DMS79 (cell line): ENCODE results near the gene ZNF559.

Experiments
- DNase-seq: peaks from one replicate; lab custom pipeline; 2025; lab: John Stamatoyannopoulos, UW

ZNF559 gene

GRCh38 chr19:9353011-9353410, 29.0 kb downstream of the ZNF559 start:
- no peak for DNase-seq

- DNase-seq, result no peak
Measured at GRCh38 chr19:9354651-9355050, 30.7 kb downstream of the ZNF559 start.

DNA sequence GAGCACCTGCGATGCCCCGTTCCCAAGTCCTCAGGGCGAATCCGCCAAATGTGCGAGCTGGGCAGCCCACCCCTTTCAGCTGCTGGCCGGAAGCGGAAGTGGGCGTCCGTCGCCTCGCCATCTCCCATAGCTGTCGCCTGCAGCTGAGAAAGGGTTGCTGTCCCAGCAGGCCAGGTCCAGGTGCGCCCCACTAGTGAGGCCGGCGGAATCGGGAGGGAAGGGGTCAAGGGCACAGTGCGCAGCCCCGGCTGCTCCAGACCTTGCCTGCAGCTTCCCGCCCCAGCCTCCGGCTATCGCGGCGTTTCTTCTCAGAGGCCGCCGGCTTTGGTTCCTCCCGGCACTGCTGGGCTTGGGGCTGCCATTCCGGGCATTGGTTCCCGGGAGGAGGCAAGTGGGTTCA, 38.9 kb downstream of the ZNF559 start, which contains the start of gene ZNF177:
Gene ZNF177, plus strand, starts transcription at position 109 of the 400 bp plus-strand sequence. CDS start 15,299 bp downstream, outside the sequence.
- DNase-seq, result no peak

GRCh38 chr19:9370738-9371619, 47.0 kb downstream of the ZNF559 start:
- DNase-seq, result no peak

GRCh38 chr19:9381361-9381785, 57.4 kb downstream of the ZNF559 start:
- no peak for DNase-seq
